ENCODE data around the gene KRTAP1-5.
"Not testable (repeated sequence)": the region's sequence is repeated elsewhere in the genome, so short reads cannot be mapped to it uniquely, and the experiment has no call there.

KRTAP1-5 gene

GRCh38 chr17:41026715-41027471 is at the start of gene KRTAP1-5:
TSS of gene KRTAP1-5 (minus strand) at chr17:41027208. CDS start at chr17:41027155, 53 bp downstream.
- DNase-seq: peak in 1 of 3 experiments; percentile 3

GRCh38 chr17:41076788-41077187 is 49.8 kb upstream of the KRTAP1-5 start:
- no peak for DNase-seq

- no peak for DNase-seq
Measured at GRCh38 chr17:41073676-41074075, 46.7 kb upstream of the KRTAP1-5 start.

DNA sequence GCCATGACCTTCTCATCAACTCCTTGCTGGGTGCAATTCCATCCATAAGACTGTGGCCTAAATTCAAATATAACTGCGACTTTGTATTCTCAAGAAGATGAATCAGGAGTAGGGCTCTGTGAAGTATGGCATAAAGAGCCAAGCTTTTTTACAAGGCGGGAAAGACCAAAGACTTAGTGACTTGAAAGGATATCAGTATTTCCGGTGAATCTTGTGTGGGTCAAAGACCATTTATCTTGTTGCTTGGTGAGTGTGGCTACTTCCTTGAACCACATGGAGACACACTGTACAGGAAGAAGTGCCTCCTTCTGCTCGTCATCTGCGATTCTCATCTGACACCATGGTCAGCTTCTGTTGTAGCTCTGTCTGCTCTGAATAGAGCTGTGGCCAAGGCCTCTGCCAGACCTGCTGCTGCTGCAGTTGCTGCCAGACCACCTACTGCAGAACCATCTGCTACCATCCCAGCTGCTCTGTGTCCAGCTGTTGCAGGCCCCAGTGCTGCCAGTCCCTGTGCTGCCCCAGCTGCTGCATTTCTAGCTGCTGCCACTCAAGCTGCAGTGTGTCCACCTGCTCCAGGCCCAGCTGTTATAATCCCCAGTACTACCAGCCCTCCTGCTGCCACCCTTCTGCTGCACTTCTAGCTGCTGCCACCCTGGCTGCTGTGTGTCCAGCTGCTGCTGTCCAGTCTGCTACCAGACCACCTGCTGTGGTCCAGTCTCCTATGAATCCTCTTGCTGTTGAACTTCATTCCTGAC is 44.8 kb upstream of the KRTAP1-5 start:
- peak in 1 of 3 experiments; percentile 24 for DNase-seq

DNA sequence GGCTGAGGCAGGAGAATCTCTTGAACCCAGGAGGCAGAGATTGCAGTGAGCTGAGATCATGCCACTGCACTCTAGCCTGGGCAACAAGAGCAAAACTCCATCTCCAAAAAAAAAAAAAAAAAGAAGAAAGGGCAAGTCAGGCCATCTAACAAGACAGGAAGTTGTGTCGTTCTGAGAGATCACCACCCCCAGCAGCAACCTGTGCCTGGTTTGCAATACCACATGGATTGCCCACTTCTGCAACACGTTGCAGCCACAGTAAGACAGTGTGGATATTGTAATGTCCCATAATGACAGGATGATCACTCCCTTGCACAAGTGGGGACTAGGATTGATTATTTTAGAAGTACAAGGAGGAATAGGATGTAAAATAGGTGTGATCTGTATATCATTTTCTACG is 42.0 kb upstream of the KRTAP1-5 start:
- no peak for DNase-seq

- no peak for DNase-seq
Measured at GRCh38 chr17:41067281-41067680, 40.3 kb upstream of the KRTAP1-5 start.

GRCh38 chr17:41065829-41066624 is 39.0 kb upstream of the KRTAP1-5 start, which contains the start of gene KRTAP2-4:
TSS of gene KRTAP2-4 (minus strand) at chr17:41065879. CDS start at chr17:41065845, 34 bp downstream.
- no peak for DNase-seq

- not testable (repeated sequence) for DNase-seq
Measured at GRCh38 chr17:41065016-41065689, 38.1 kb upstream of the KRTAP1-5 start.

- DNase-seq: no peak
Measured at GRCh38 chr17:41064301-41064700, 37.3 kb upstream of the KRTAP1-5 start.

DNA sequence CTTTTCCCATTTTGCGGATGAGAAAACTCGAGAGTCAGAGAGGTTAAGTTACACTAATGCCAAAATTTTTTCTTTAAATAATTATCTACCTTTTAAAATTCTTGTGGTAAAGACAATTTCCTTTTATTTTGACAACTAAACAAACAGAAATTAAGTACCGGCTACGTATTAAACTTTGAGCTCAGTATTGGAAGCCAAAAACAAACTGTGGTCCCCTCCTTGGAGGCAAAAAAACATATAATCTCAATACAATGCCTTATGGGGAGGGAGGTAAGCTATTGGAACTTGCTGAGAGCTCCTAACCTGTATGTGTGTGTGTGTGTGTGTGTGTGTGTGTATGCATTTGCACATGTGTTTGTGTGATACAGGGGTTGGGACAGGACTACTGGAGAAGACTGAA is 36.4 kb upstream of the KRTAP1-5 start:
- DNase-seq: no peak

- no peak for DNase-seq
Measured at GRCh38 chr17:41061964-41062363, 35.0 kb upstream of the KRTAP1-5 start.

DNA sequence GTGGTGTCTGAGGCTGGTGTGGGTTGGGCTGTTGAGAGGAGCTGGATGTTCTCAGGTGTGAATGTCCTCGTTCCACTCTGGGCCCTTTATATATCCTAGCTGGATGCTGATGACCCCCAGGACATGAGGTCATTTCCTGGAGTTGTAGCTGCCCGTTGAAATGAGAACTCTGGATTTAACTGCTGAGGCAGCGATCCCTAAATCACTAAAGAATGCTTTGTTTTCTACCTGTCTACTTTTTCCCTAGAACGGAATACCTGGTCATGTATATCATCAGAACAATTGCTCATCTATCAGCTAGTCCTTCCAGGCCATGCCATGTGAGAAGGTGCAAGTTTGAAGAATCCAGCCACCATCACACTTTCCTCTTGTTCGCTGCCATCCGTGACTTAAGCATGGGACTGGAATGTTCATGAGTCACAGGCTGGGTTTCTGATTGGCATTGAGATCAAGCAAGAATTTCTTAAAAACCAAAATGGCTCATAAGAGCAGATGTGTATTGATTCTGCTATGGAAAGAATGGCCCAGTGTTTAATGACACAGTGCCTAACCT is 33.1 kb upstream of the KRTAP1-5 start, which contains the start of gene KRTAP2-3:
KRTAP2-3 (minus strand) TSS at position 63 of the 553 bp plus-strand sequence. CDS start 64 bp downstream, outside the sequence.
- no peak for DNase-seq

DNA sequence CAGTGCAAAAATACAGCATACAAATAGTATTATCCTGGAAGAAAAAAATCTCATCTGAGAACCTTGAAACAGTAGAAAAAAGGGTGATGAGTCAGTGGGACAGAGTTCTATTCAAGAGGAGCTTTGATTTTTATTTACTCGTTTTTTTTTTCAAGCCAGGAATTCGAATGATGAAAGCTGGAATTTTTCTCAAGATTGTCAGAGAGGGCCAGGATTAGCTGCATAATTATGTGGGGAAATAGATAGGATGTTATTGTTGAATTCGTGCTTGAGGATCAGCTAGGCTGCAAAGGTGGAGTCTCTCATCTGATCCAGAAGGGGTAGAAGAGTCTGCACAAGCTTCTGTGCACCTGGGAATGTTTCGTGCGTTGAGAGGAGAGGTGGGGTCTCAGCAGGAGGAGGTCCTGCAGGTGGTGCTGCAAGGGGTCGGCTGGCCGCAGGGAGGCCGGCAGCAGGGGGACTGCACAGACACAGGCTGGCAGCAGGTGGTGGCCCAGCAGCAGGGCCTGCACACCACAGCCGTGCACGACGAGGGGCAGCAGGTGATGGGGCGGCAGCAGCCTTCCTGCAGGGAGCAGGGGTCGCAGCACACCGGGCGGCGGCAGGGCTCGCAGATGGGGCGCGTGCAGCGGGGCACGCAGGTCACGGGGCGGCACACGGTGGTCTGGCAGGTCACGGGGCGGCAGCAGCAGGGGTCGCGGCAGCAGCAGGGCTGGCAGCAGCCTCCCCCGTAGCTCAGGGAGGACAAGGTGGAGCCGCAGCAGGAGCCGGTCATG is 32.5 kb upstream of the KRTAP1-5 start:
- DNase-seq: not testable (repeated sequence)

DNA sequence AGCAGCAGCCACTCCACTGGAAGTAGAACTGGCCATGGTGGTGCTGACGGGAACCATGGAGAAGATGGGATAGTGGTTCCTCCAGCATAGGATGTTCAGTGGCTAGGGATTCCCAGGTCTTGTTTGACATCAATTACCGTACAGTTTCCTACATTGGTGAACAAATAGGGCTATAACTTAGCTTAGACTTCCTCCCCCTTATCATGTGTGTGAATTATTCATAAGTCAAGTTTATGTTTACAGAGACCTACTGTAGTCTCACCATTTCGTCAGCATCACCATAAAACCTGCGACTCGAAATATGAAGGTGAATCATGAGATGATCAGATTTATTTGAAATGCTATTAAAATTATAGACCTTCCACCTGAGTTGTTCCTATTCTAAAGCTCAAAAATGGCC is 31.7 kb upstream of the KRTAP1-5 start:
- no peak for DNase-seq

DNA sequence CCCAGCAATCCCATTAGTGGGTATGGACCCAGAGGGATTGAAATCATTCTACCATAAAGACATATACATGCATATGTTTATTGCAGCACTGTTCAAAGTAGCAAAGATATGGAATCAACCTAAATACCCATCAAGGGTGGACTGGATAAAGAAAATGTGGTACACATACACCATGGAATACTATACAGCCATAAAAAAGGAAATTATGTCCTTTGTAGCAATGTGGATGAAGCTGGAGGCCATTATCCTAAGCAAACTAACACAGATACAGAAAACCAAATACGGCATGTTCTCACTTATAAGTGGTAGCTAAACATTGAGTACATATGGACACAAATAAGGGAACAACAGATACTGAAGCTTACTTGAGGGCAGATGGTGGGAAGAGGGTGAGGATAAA is 30.5 kb upstream of the KRTAP1-5 start:
- DNase-seq: no peak

DNA sequence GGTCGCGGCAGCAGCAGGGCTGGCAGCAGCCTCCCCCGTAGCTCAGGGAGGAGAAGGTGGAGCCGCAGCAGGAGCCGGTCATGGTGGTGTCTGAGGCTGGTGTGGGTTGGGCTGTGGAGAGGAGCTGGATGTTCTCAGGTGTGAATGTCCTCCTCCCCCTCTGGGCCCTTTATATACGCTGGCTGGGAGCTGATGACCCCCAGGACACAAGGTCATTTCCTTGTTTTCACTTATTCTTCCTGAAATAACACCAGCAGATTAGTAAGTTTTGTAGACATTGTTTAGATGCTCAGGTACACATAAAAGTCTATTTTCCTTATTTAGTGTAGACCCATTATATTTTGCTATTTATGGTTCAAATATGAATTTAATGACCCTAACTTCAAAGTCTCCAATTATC is 28.1 kb upstream of the KRTAP1-5 start, which contains the start of gene KRTAP2-2:
KRTAP2-2 (minus strand) TSS at position 101 of the 400 bp plus-strand sequence; CDS start at position 82, 19 bp downstream.
- DNase-seq: not testable (repeated sequence)

DNA sequence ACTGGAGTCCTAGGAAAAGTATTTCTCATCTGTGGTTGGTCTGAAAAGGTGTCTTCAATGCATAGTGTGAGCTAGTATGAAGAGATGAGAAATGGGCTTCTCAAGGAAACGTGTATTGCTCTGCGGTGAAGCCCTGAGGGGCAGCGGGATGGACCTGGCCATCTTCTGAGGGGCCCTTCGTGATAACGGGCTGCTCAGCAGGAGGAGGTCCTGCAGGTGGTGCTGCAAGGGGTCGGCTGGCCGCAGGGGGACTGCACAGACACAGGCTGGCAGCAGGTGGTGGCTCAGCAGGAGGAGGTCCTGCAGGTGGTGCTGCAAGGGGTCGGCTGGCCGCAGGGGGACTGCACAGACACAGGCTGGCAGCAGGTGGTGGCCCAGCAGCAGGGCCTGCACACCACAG is 27.5 kb upstream of the KRTAP1-5 start:
- not testable (repeated sequence) for DNase-seq

DNA sequence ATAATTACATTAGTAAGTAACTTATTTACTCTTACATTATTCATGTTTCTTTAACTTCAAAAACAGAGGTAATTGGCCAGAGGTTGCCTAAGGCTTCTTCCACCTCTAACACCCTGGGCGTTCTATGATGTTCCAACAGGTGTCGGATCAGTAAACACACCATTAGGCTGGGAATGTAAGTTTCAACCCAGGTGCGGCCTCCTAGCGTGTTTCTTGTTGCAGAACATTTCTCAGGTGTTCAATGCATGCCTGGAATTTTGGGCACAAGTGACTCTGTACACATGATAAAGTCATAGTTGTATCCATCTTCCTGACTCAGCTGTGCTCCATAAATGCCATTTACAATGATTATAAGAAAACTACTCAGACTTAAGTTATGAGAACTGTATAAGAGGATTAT is 27.0 kb upstream of the KRTAP1-5 start:
- DNase-seq: no peak

DNA sequence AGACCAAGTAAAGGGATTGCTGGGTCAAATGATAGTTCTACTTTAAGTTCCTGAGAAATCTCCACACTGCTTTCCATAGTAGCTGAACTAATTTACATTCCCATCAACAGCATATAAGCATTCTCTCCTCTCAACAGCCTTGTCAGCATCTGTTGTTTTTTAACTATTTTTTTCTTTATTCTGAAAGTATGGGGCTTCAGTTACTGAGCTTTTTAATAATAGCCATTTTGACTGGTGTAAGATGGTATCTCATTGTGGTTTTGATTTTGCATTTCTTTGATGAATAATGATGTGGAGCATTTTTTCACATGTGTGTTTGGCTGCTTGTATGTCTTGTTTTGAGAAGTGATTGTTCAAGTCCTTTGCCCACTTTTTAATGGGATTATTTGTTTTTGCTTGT is 25.6 kb upstream of the KRTAP1-5 start:
- DNase-seq: no peak

DNA sequence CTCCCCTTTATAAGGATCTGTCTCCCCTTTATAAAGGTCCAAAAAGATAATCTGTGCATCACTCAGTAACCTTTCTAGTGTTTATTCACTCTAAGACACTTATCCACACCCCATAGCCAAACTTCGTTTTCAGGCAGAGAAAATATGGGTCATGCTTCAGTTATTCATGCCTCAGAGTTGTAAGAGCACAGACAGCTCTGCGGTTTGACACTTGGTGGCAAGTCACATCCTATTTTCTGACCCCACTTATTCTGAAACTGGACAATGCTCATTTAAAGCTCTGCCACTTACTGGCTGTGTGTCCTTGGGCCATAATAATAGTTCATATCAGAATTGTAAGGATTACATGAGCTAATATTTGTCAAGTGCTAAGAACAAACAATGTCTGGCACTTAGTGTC is 22.1 kb upstream of the KRTAP1-5 start:
- no peak for DNase-seq

- no peak for DNase-seq
Measured at GRCh38 chr17:41048441-41048840, 21.4 kb upstream of the KRTAP1-5 start.
